CD4-positive, CD25-positive, alpha-beta regulatory T cell (primary cell): ENCODE measurements around the gene GABBR2. TPM values are rescaled to one million over a fixed set of nuclear protein-coding genes. Genes with fewer than 3 reads are reported as not detected.

Source experiments
- ATAC-seq, 2 donors: fragments of 150-1000 bp; cut with Tn5 transposase; one replicate each; pipeline ENCODE4 v1.10.0; 2021; ENCODE audit warnings: low read depth in 2 of 2, moderate number of reproducible peaks in 2 of 2, moderate library complexity in 1 of 2
- DNase-seq, 3 donors: peaks; one replicate each; pipeline versions ENCODE4 v3.0.0 to v3.0.0-alpha.2; 2012 to 2022; ENCODE audit warnings: mixed read lengths in 1 of 3
- H3K27ac ChIP-seq: one replicate; pipeline ENCODE4 v1.7.0; 2013; ENCODE audit warnings: mild to moderate bottlenecking, low read length; ENCODE audit not compliant: insufficient read depth, poor library complexity, severe bottlenecking
- H3K27me3 ChIP-seq: one replicate; pipeline ENCODE4 v1.7.0; 2013; ENCODE audit warnings: low read length; ENCODE audit not compliant: control insufficient read depth, insufficient read depth
- H3K36me3 ChIP-seq: one replicate; pipeline ENCODE4 v1.7.0; 2013; ENCODE audit warnings: mild to moderate bottlenecking, low read length, moderate library complexity; ENCODE audit not compliant: control insufficient read depth, insufficient read depth
- H3K4me1 ChIP-seq: 2 replicates; pipeline ENCODE4 v1.7.0; 2013; ENCODE audit warnings: mild to moderate bottlenecking, low read length; ENCODE audit not compliant: insufficient read depth, control insufficient read depth, poor library complexity, severe bottlenecking
- H3K4me3 ChIP-seq: one replicate; pipeline ENCODE4 v1.7.0; 2013; ENCODE audit warnings: low read depth, mild to moderate bottlenecking, low read length, moderate library complexity
- H3K9me3 ChIP-seq, 2 experiments: 1 replicate in 1 of 2; 2 replicates in 1 of 2; pipeline ENCODE4 v1.7.0; 2013; ENCODE audit warnings: low read length in 2 of 2, mild to moderate bottlenecking in 1 of 2, moderate library complexity in 1 of 2; ENCODE audit not compliant: control insufficient read depth in 2 of 2
- H3K27ac Mint-ChIP-seq, 3 donors: one replicate each; pipeline ENCODE4 v1.8.0; 2020 to 2022; ENCODE audit warnings: mild to moderate bottlenecking in 3 of 3, mixed read lengths in 3 of 3, moderate library complexity in 2 of 3
- H3K27me3 Mint-ChIP-seq: one replicate; pipeline ENCODE4 v1.8.0; 2022; ENCODE audit warnings: mild to moderate bottlenecking, mixed read lengths
- H3K36me3 Mint-ChIP-seq: one replicate; pipeline ENCODE4 v1.8.0; 2020; ENCODE audit warnings: mixed read lengths
- H3K4me1 Mint-ChIP-seq, 4 donors: one replicate each; pipeline ENCODE4 v1.8.0; 2020 to 2022; ENCODE audit warnings: mixed read lengths in 4 of 4, mild to moderate bottlenecking in 1 of 4
- H3K4me3 Mint-ChIP-seq, 4 donors: one replicate each; pipeline ENCODE4 v1.8.0; 2020 to 2022; ENCODE audit warnings: mild to moderate bottlenecking in 4 of 4, mixed read lengths in 4 of 4, moderate library complexity in 3 of 4
- H3K9me3 Mint-ChIP-seq, 7 donors: one replicate each; pipeline ENCODE4 v1.8.0; 2020 to 2022; ENCODE audit warnings: mixed read lengths in 7 of 7, mild to moderate bottlenecking in 3 of 7, moderate library complexity in 2 of 7
- polyA plus RNA-seq, 4 donors: library from polyadenylated mRNA; unstranded; fragments of 300-500 nt; fragmentation: Illumina TruSeq; gene quantifications; one replicate each; pipeline ENCODE4 v1.2.3, GENCODE V29; 2021
- total RNA-seq: library from RNA; stranded (reverse); gene quantifications from one replicate; pipeline ENCODE4 v1.2.3, GENCODE V29; 2022

The GABBR2 gene
- total and polyA plus RNA-seq, 5 donors from 2014 or later: not detected

DNA sequence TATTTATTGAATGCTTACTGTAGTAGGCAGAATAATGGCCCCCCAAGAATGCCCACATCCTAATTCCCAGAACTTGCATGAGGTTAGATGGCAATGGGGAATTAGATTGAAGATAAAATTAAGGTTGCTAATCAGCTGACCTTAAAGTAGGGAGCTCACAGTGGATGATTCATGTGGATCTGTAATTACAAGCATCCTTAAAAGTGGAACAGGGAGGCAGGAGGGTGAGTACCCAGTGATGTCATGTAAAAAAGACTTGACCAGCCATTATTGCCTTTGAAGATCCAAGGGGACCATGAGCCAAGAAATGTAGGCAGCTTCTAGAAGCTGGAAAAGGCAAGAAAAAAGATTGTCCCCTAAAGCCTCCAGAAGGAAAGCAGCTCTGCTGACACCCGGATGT lies 71.4 kb downstream of the GABBR2 start:
- H3K36me3 ChIP-seq: no peaks in the 10 kb centered on the region
- no peak overlapping the region for H3K4me3 ChIP-seq
- H3K27ac ChIP-seq: no peak overlapping the region
- DNase-seq: no peak
- Mint-ChIP-seq H3K4me1 (no peaks in the 10 kb centered on the region), H3K27me3 (no peaks in the 10 kb centered on the region), H3K4me3 (no peak overlapping the region), H3K36me3 (no peaks in the 10 kb centered on the region), H3K27ac (no peak overlapping the region), H3K9me3 (peaks cover 0 to 9% (median 0%) of the 10 kb centered on the region in 7 donors)
- no peaks in the 10 kb centered on the region for H3K27me3 ChIP-seq
- ATAC-seq: no peak
- peaks cover 0 to 5% of the 10 kb centered on the region in 2 experiments for H3K9me3 ChIP-seq
- no peaks in the 10 kb centered on the region for H3K4me1 ChIP-seq

DNA sequence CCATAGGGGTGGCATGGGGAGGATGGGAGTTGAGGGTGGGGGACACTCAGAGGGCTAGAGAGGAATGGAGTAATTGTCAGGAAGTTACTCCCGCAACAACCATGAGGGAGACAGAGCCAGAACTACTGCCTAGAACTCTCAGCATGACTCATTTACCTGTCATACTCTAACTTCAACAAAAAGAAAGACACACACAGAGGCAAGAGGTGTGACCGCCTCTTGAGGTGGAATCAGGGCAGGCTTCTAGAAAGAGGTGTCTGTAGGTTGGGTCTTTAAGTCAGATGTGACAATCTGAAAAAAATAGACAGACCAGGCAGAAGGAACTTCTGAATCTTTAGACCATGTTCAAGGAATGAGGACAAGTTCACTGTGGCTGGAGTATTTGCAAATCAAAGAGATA lies 73.4 kb downstream of the GABBR2 start:
- Histone ChIP-seq H3K4me3 (no peak overlapping the region), H3K9me3 (peaks cover 0 to 5% of the 10 kb centered on the region in 2 experiments), H3K4me1 (no peaks in the 10 kb centered on the region), H3K27ac (no peak overlapping the region), H3K27me3 (no peaks in the 10 kb centered on the region), H3K36me3 (no peaks in the 10 kb centered on the region)
- no peak for ATAC-seq
- Mint-ChIP-seq H3K4me1 (no peaks in the 10 kb centered on the region), H3K27ac (no peak overlapping the region), H3K27me3 (no peaks in the 10 kb centered on the region), H3K36me3 (no peaks in the 10 kb centered on the region), H3K9me3 (peaks cover 0 to 9% (median 0%) of the 10 kb centered on the region in 7 donors), H3K4me3 (no peak overlapping the region)
- no peak for DNase-seq

- Histone ChIP-seq H3K27me3 (no peaks in the 10 kb centered on the region), H3K9me3 (peaks cover 0 to 5% of the 10 kb centered on the region in 2 experiments), H3K36me3 (no peaks in the 10 kb centered on the region), H3K4me3 (no peak overlapping the region), H3K27ac (no peak overlapping the region), H3K4me1 (no peaks in the 10 kb centered on the region)
- no peaks in the 10 kb centered on the region for H3K4me1 Mint-ChIP-seq
- H3K27me3 Mint-ChIP-seq: no peaks in the 10 kb centered on the region
- peaks cover 0 to 9% (median 0%) of the 10 kb centered on the region in 7 donors for H3K9me3 Mint-ChIP-seq
- DNase-seq: no peak
- no peak overlapping the region for H3K27ac Mint-ChIP-seq
- ATAC-seq: no peak
- no peaks in the 10 kb centered on the region for H3K36me3 Mint-ChIP-seq
- no peak overlapping the region for H3K4me3 Mint-ChIP-seq
Observed at GRCh38 chr9:98634685-98635336, 73.9 kb downstream of the GABBR2 start.

GRCh38 chr9:98632839-98633238 lies 75.9 kb downstream of the GABBR2 start:
- DNase-seq (no peak), ATAC-seq (no peak)
- peaks cover 5% of the 10 kb centered on the region for H3K27me3 ChIP-seq
- no peaks in the 10 kb centered on the region for H3K36me3 ChIP-seq
- H3K27ac ChIP-seq: no peak overlapping the region
- Mint-ChIP-seq H3K4me3 (no peak overlapping the region), H3K27me3 (no peaks in the 10 kb centered on the region), H3K4me1 (no peaks in the 10 kb centered on the region), H3K9me3 (peaks cover 0 to 9% (median 0%) of the 10 kb centered on the region in 7 donors), H3K36me3 (no peaks in the 10 kb centered on the region), H3K27ac (no peak overlapping the region)
- no peaks in the 10 kb centered on the region for H3K4me1 ChIP-seq
- H3K9me3 ChIP-seq: peaks cover 0 to 5% of the 10 kb centered on the region in 2 experiments
- no peak overlapping the region for H3K4me3 ChIP-seq

DNA sequence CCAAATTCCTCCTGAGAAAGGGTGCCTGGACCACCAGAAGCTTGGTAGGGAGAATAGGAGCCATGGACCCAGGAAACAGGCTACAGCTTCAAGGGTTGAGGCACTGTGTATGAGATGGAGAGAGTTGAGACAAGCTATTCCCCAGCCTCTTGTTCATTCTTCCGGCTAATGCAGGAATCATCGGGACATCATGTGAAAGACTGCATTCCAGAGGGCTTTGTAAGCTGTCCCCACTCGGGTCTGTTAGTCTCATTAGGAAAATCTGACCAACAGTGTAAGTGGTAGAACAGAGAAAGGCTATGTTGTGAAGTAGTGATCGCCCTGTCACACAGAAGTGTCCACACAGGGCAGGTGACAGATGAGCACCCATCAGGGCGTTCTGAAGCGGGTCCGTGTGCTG lies 81.4 kb downstream of the GABBR2 start:
- H3K27me3 ChIP-seq: peaks cover 5% of the 10 kb centered on the region
- no peaks in the 10 kb centered on the region for H3K9me3 Mint-ChIP-seq
- no peak for ATAC-seq
- DNase-seq: no peak
- no peak overlapping the region for H3K27ac Mint-ChIP-seq
- peaks cover 6% of the 10 kb centered on the region for H3K27me3 Mint-ChIP-seq
- no peaks in the 10 kb centered on the region for H3K4me1 Mint-ChIP-seq
- no peaks in the 10 kb centered on the region for H3K36me3 Mint-ChIP-seq
- H3K4me3 ChIP-seq: no peak overlapping the region
- no peak overlapping the region for H3K4me3 Mint-ChIP-seq
- no peaks in the 10 kb centered on the region for H3K36me3 ChIP-seq
- H3K27ac ChIP-seq: no peak overlapping the region
- no peaks in the 10 kb centered on the region for H3K9me3 ChIP-seq
- no peaks in the 10 kb centered on the region for H3K4me1 ChIP-seq

GRCh38 chr9:98625728-98626127 lies 83.0 kb downstream of the GABBR2 start:
- peaks cover 6% of the 10 kb centered on the region for H3K27me3 Mint-ChIP-seq
- no peaks in the 10 kb centered on the region for H3K9me3 Mint-ChIP-seq
- Histone ChIP-seq H3K4me3 (no peak overlapping the region), H3K27me3 (peaks cover 5% of the 10 kb centered on the region), H3K9me3 (no peaks in the 10 kb centered on the region), H3K4me1 (no peaks in the 10 kb centered on the region), H3K36me3 (no peaks in the 10 kb centered on the region), H3K27ac (no peak overlapping the region)
- DNase-seq: no peak
- H3K4me1 Mint-ChIP-seq: no peaks in the 10 kb centered on the region
- ATAC-seq: no peak
- no peak overlapping the region for H3K4me3 Mint-ChIP-seq
- no peaks in the 10 kb centered on the region for H3K36me3 Mint-ChIP-seq
- H3K27ac Mint-ChIP-seq: no peak overlapping the region

GRCh38 chr9:98619788-98620187 lies 88.9 kb downstream of the GABBR2 start:
- Mint-ChIP-seq H3K4me3 (no peak overlapping the region), H3K27me3 (peaks cover 28% of the 10 kb centered on the region), H3K36me3 (no peaks in the 10 kb centered on the region), H3K27ac (no peak overlapping the region), H3K4me1 (no peaks in the 10 kb centered on the region), H3K9me3 (peaks cover 0 to 2% (median 0%) of the 10 kb centered on the region in 7 donors)
- ATAC-seq: no peak
- Histone ChIP-seq H3K4me1 (no peaks in the 10 kb centered on the region), H3K36me3 (no peaks in the 10 kb centered on the region), H3K9me3 (no peaks in the 10 kb centered on the region), H3K4me3 (no peak overlapping the region), H3K27ac (no peak overlapping the region), H3K27me3 (peaks cover 4% of the 10 kb centered on the region)
- DNase-seq: no peak

DNA sequence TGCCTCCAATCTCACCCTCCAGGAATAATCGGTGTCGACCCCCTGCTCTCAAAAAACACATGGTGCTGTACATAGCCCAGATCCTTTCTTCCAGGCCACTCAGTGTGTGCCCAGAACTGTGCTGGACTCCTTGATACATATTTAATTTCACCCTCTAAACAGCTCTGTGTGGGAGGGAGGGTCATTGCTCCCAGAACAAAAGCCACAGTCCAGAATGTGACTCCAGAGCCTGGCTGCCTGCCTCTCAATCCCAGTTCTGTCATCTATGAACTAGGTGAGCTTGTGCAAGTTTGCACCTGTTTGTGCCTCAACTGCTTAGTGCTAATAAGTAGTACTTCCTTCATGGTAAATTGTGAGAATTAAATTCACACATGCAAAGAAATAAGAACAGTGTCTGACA lies 93.1 kb downstream of the GABBR2 start:
- H3K27ac ChIP-seq: no peak overlapping the region
- Mint-ChIP-seq H3K9me3 (peaks cover 0 to 3% (median 0%) of the 10 kb centered on the region in 7 donors), H3K4me3 (no peak overlapping the region), H3K4me1 (no peaks in the 10 kb centered on the region), H3K27me3 (peaks cover 32% of the 10 kb centered on the region), H3K36me3 (no peaks in the 10 kb centered on the region), H3K27ac (no peak overlapping the region)
- no peaks in the 10 kb centered on the region for H3K36me3 ChIP-seq
- DNase-seq (no peak), ATAC-seq (no peak)
- no peaks in the 10 kb centered on the region for H3K9me3 ChIP-seq
- no peak overlapping the region for H3K4me3 ChIP-seq
- H3K4me1 ChIP-seq: no peaks in the 10 kb centered on the region
- H3K27me3 ChIP-seq: peaks cover 4% of the 10 kb centered on the region
